SH-SY5Y (cell line): ENCODE results near the gene TRPC5OS.

Source experiments
- GATA2 ChIP-seq: IDR thresholded peaks from 2 replicates; pipeline ENCODE4 v1.6.1; 2011; ENCODE audit warnings: mild to moderate bottlenecking, low read depth, low read length
- GATA3 ChIP-seq: IDR thresholded peaks from 2 replicates; pipeline ENCODE4 v1.6.1; 2011; ENCODE audit warnings: low read depth, mild to moderate bottlenecking, low read length, moderate library complexity

GRCh38 chrX:111888600-111888999 is 12.6 kb downstream of the TRPC5OS start:
- TF ChIP-seq GATA3 (no peak), GATA2 (no peak)
